ENCODE measurements around the gene MMP10.

Gene MMP10

GRCh38 chr11:102724904-102725500, 55.4 kb downstream of the MMP10 start, which contains the start of gene MMP8:
MMP8 (minus strand) TSS chr11:102724954; CDS start chr11:102724855, 99 bp downstream.
- DNase-seq: no peak

DNA sequence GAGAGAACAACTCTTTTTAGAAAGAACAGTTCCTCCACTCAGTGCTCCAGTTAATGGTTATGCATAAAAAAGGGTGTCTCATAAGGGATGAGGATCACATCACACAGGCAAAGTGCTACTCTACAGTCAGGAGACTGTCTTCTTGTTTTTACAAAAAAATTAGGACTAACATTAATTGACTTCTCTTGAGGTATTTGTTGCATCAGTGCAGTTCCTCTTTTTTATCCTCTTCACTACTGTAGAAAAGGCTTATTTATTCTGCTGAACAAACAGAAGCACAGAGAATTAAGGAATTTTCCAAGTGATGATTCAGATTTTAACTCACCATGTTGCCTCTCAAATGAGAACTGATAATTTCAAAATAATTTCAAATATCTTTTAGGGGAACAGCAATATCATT, 57.6 kb downstream of the MMP10 start:
- no peak for DNase-seq

Data from T-helper 1 cell (primary cell).